Liver (tissue), 3 donors: ENCODE results near the gene GRAMD4.

ENCODE experiments used
- CTCF ChIP-seq: fragments of 150-350 bp; IDR thresholded peaks from 2 replicates; pipeline ENCODE4 v1.5.1; 2017; ENCODE audit warnings: improper control_type of control experiment, low read depth, low read length; ENCODE audit not compliant: missing input control
- EGR1 ChIP-seq, 2 donors: IDR thresholded peaks; 2 replicates each; pipeline ENCODE4 v1.6.1; 2016 to 2018; ENCODE audit warnings: antibody characterized with exemption in 2 of 2, low read depth in 2 of 2
- GABPA ChIP-seq, 2 donors: IDR thresholded peaks in 1 of 2; conservative IDR thresholded peaks in 1 of 2; 2 replicates each; pipeline ENCODE4 v1.6.1; 2016; ENCODE audit warnings: antibody characterized with exemption in 2 of 2, mild to moderate bottlenecking in 1 of 2, moderate library complexity in 1 of 2
- MAX ChIP-seq: IDR thresholded peaks from 2 replicates; pipeline ENCODE4 v1.6.1; 2016; ENCODE audit warnings: antibody characterized with exemption
- RAD21 ChIP-seq, 2 donors: IDR thresholded peaks; 2 replicates each; pipeline ENCODE4 v1.6.1; 2016; ENCODE audit warnings: antibody characterized with exemption in 2 of 2, mild to moderate bottlenecking in 2 of 2
- REST ChIP-seq: IDR thresholded peaks from 2 replicates; pipeline ENCODE4 v1.6.1; 2016; ENCODE audit warnings: antibody characterized with exemption, mild to moderate bottlenecking
- SP1 ChIP-seq: IDR thresholded peaks from 2 replicates; pipeline ENCODE4 v1.6.1; 2018; ENCODE audit warnings: antibody characterized with exemption, mild to moderate bottlenecking
- TAF1 ChIP-seq: conservative IDR thresholded peaks from 2 replicates; pipeline ENCODE4 v1.6.1; 2016; ENCODE audit warnings: antibody characterized with exemption, mild to moderate bottlenecking
- YY1 ChIP-seq: IDR thresholded peaks from 2 replicates; pipeline ENCODE4 v1.6.1; 2016; ENCODE audit warnings: antibody characterized with exemption, mild to moderate bottlenecking
- ZBTB33 ChIP-seq: IDR thresholded peaks from 2 replicates; pipeline ENCODE4 v1.6.1; 2016; ENCODE audit warnings: antibody characterized with exemption
- donor health status: healthy.
- donor health status: healthy.

DNA sequence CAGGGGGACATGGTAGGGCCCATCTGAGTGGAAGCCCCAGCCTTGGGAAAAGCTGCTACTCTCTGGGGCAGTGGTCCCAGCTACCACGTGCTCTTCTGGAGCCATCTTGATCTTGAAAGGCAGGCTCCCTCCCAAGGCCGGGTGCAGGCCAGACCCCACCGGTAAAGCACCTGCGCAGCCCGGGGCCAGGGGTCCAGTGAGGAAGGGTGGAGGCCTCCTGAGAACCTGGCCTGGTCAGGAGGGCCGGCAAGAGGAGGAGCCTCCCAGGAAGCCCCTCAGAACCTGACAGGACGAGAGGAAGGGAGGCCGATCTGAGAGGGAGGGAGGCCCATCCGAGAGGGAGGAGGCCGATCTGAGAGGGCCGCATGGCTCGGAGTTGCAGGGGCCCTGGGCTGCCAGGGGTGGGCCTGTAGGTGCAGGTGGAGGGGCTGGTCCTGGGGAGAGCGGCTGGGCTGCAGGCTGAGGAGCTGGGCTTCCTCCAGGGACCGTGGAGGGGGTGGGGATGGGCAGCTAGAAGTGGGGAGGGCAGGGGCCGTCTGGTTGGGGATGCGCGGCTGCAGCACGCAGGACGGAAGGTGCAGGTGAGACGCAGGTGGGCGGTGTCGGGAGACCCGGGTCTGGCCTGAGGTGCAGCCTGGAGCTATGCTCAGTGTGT, 529 bp downstream of the GRAMD4 start:
- TF ChIP-seq CTCF, result no peak
- no peak for TF ChIP-seq REST
- no peak for TF ChIP-seq ZBTB33
- no peak for TF ChIP-seq GABPA (IDR thresholded peaks at IDR 0.05 in 1 of 2, conservative IDR thresholded peaks at IDR 0.05 in 1 of 2)
- TF ChIP-seq YY1, result no peak
- TF ChIP-seq MAX, result no peak
- no peak for TF ChIP-seq SP1
- TF ChIP-seq RAD21 (IDR thresholded peaks at IDR 0.05), result no peak
- TF ChIP-seq EGR1 (IDR thresholded peaks at IDR 0.05; ENCODE audit: low read depth in 2 of 2), result no peak
- TF ChIP-seq TAF1, result no peak
